Measurements from ENCODE around the gene SUSD3. TPM values are rescaled to one million over a fixed set of nuclear protein-coding genes. Genes with fewer than 3 reads are reported as not detected.
A peak's percentile ranks its signal among the peaks of the same experiment; 100 is the strongest.

Gene SUSD3
- total RNA-seq, 1 donor from 2014 or later, result 9.1 TPM

DNA sequence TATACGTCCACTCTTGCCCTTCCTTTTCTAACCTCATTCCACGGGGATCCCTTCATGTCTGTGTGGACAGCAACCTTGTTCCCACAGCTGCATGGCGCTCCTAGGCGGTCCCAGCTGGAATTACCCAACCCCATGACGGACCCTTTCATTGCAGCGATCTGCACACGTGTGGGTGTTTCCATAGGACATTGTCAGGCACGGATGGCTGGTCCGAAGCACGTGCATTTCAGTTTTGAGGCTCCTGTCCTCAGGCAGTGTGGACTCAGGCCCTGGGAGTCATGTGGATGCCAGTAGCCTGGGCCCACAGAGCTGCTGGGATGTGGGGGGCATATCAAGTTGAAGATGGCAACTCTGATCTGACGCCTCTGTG, 52.5 kb downstream of the SUSD3 start:
- H3K9me3 Mint-ChIP-seq, result no peaks in the 10 kb centered on the region
- POLR2A ChIA-PET, result interaction anchor here (1.4 kb wide), 1 partner anchor 9 kb away, joined by 4 read pairs; no protein-coding TSS in a partner anchor
- CTCF ChIA-PET, result no interaction called here
- no peak overlapping the region for H3K4me3 Mint-ChIP-seq
- TF ChIP-seq, protein P1, sequence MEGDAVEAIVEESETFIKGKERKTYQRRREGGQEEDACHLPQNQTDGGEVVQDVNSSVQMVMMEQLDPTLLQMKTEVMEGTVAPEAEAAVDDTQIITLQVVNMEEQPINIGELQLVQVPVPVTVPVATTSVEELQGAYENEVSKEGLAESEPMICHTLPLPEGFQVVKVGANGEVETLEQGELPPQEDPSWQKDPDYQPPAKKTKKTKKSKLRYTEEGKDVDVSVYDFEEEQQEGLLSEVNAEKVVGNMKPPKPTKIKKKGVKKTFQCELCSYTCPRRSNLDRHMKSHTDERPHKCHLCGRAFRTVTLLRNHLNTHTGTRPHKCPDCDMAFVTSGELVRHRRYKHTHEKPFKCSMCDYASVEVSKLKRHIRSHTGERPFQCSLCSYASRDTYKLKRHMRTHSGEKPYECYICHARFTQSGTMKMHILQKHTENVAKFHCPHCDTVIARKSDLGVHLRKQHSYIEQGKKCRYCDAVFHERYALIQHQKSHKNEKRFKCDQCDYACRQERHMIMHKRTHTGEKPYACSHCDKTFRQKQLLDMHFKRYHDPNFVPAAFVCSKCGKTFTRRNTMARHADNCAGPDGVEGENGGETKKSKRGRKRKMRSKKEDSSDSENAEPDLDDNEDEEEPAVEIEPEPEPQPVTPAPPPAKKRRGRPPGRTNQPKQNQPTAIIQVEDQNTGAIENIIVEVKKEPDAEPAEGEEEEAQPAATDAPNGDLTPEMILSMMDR (IDR thresholded peaks at IDR 0.05), result no peak
- intact Hi-C loops (cut with micrococcal nuclease), result no loop called here
- H3K36me3 Mint-ChIP-seq (ENCODE audit: low read depth), result peaks cover 13% of the 10 kb centered on the region
- ATAC-seq (ENCODE audit: low read depth) (no peak), DNase-seq (no peak)
- no peak overlapping the region for H3K27ac Mint-ChIP-seq
- H3K4me1 Mint-ChIP-seq, result peaks cover 31% of the 10 kb centered on the region
- H3K27me3 Mint-ChIP-seq, result no peaks in the 10 kb centered on the region

DNA sequence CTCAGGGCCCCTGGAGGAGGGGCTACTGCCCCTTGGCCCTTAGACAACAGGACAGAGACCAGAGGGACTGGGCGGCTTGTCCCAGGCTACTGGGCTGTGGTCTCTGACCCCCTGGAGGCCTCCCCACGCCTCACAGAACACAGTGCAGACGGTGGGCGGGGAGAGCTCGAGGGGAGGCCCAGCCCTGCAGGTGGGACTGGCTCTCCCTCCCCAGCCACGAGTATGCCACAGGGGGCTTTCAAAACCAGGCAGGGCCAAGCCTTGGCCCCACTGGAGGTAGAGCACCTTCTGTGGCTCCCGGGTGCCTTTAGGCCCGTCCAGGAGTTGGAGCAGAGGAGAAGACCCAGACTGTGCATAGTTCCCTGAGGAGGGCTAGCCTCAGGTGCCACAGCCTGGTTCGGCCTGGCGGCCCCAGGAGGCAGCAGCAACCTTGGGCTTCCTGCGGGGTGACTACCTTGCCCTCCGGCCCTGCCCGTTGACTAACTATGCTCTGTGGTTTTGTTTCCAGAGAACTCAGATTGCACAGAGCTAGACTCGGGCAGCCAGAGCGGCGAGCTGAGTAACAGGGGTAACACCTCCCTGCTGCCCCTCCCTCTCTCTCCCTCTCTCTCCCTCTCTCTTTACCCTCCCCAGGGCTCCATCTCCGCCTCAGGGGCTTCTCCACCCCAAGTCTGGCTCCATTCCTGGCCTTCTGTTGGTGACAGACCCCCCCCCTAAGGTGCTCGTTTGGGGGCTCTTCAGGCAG, 53.0 kb downstream of the SUSD3 start:
- Mint-ChIP-seq H3K4me3 (no peak overlapping the region), H3K4me1 (peaks cover 31% of the 10 kb centered on the region), H3K27me3 (no peaks in the 10 kb centered on the region), H3K27ac (no peak overlapping the region), H3K9me3 (no peaks in the 10 kb centered on the region), H3K36me3 (ENCODE audit: low read depth) (peaks cover 13% of the 10 kb centered on the region)
- CTCF ChIA-PET, result no interaction called here
- TF ChIP-seq, protein P1 (IDR thresholded peaks at IDR 0.05), result no peak
- POLR2A ChIA-PET, result interaction anchor here (1.4 kb wide), 1 partner anchor 8 kb away, joined by 4 read pairs; no protein-coding TSS in a partner anchor
- intact Hi-C loops (cut with micrococcal nuclease), result no loop called here
- DNase-seq (no peak), ATAC-seq (ENCODE audit: low read depth) (peak; percentile 48)

DNA sequence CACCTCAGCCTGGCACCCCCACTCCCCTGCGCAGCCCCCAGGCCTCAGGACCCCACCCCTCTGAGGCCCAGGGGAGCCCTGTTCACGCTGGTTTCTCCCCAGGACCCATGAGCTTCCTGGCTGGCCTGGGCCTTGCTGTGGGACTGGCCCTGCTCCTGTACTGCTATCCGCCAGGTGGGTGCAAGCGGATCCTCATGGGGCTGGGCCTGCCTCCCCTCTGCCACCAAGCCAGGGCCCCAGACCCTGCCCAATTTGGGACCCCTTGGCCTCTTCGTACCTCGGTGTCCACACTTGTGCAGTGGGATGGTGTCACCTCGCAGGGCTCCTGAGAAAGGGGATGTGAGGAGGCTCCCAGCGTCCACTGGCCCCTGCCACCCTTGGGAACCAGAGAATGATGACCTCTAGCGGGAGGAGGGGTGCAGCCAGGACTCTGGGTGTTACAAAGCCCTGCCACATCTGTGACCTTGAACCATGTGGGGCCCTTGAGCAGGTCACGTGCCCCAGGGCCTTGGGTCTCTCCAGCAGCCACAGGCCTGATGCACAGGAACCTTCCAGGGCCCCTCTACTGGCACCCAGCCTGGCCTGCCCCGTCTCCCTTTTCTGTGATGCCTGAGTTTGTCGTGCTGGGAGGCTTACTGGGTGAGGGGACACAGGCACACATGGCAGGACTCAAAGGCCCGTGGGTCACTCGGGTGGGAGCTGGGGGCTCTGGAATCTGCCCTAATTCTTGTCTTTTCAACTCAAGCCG, 53.8 kb downstream of the SUSD3 start:
- H3K36me3 Mint-ChIP-seq (ENCODE audit: low read depth), result peaks cover 13% of the 10 kb centered on the region
- no peak for ATAC-seq (ENCODE audit: low read depth)
- H3K9me3 Mint-ChIP-seq, result no peaks in the 10 kb centered on the region
- no peaks in the 10 kb centered on the region for H3K27me3 Mint-ChIP-seq
- no peak for DNase-seq
- peaks cover 31% of the 10 kb centered on the region for H3K4me1 Mint-ChIP-seq
- POLR2A ChIA-PET, result interaction anchor here (1.4 kb wide), 1 partner anchor 8 kb away, joined by 4 read pairs; no protein-coding TSS in a partner anchor
- CTCF ChIA-PET, result no interaction called here
- H3K27ac Mint-ChIP-seq, result no peak overlapping the region
- intact Hi-C loops (cut with micrococcal nuclease), result no loop called here
- TF ChIP-seq, protein P1 (IDR thresholded peaks at IDR 0.05), result no peak
- no peak overlapping the region for H3K4me3 Mint-ChIP-seq

DNA sequence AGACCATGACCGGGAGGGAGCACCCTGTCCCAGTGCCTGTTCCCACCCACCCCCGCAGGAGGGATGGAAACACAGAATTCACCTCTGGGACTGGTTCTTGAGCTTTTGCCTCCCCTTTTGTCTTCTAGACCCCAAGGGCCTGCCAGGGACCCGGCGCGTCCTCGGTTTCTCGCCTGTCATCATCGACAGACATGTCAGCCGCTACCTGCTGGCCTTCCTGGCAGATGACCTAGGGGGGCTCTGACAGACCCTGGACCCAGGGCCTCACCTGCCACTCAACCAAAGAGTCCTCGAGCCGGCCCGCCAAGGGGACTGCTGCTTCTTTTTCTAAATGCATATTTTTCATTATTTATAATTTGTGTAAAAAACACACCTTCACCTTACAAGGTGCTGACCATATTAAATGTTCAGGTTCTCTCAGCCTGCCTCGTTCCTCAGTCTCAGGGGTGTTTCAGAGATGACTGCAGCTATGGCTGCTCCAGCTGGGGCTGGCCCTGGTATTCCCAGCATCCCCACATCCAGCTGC, 54.4 kb downstream of the SUSD3 start:
- ATAC-seq (ENCODE audit: low read depth) (no peak), DNase-seq (no peak)
- Mint-ChIP-seq H3K27ac (no peak overlapping the region), H3K4me1 (peaks cover 30% of the 10 kb centered on the region), H3K36me3 (ENCODE audit: low read depth) (peaks cover 11% of the 10 kb centered on the region), H3K27me3 (no peaks in the 10 kb centered on the region), H3K4me3 (no peak overlapping the region), H3K9me3 (no peaks in the 10 kb centered on the region)
- intact Hi-C loops (cut with micrococcal nuclease), result no loop called here
- CTCF ChIA-PET, result no interaction called here
- POLR2A ChIA-PET, result interaction anchor here (0.6 kb wide), 1 partner anchor 29 kb away, joined by 3 read pairs; no protein-coding TSS in a partner anchor
- TF ChIP-seq, protein P1 (IDR thresholded peaks at IDR 0.05), result no peak

All from activated B cell treated with CpG ODN at 0.5 μM for 24 hours (primary cell).